Activated CD4-positive, alpha-beta memory T cell treated with anti-CD3 and anti-CD28 coated beads, Interleukin-2, amount 10 ng/mL, durations not matched to agents 7 days and 5 days (primary cell): ENCODE measurements around the gene NOL9. TPM values are rescaled to one million over a fixed set of nuclear protein-coding genes. Genes with fewer than 3 reads are reported as not detected.
"Not testable (repeated sequence)": the region's sequence is repeated elsewhere in the genome, so short reads cannot be mapped to it uniquely, and the experiment has no call there.

ENCODE experiments used
- CTCF ChIA-PET: fragments of 350-600 bp; sonication (Branson Sonifier 250); formaldehyde crosslinking; loops from one replicate; lab custom pipeline; 2021; ENCODE audit warnings: antibody characterized with exemption, inconsistent platforms; lab: Charles Lee
- POLR2A ChIA-PET: fragments of 350-600 bp; sonication (Branson Sonifier 250); formaldehyde crosslinking; loops from one replicate; lab custom pipeline; 2021; ENCODE audit warnings: antibody characterized with exemption; lab: Charles Lee
- DNase-seq: peaks from one replicate; pipeline ENCODE4 v3.0.0-alpha.2; 2020
- H3K27ac Mint-ChIP-seq: one replicate; pipeline ENCODE4 v1.8.0; 2021; ENCODE audit warnings: mild to moderate bottlenecking, mixed read lengths
- H3K27me3 Mint-ChIP-seq: one replicate; pipeline ENCODE4 v1.8.0; 2021; ENCODE audit warnings: mixed read lengths
- H3K36me3 Mint-ChIP-seq: one replicate; pipeline ENCODE4 v1.8.0; 2021; ENCODE audit warnings: low read depth, mixed read lengths
- H3K4me1 Mint-ChIP-seq: one replicate; pipeline ENCODE4 v1.8.0; 2021; ENCODE audit warnings: mixed read lengths
- H3K4me3 Mint-ChIP-seq: one replicate; pipeline ENCODE4 v1.8.0; 2021; ENCODE audit warnings: mild to moderate bottlenecking, mixed read lengths
- H3K9me3 Mint-ChIP-seq: one replicate; pipeline ENCODE4 v1.8.0; 2021; ENCODE audit warnings: mixed read lengths
- total RNA-seq, 2 experiments: library from RNA; stranded (reverse); gene quantifications; one replicate each; pipeline ENCODE4 v1.2.3, GENCODE V29; 2021

The NOL9 gene
- total RNA-seq, 2 experiments from 2014 or later: 39.1 to 40.8 TPM

DNA sequence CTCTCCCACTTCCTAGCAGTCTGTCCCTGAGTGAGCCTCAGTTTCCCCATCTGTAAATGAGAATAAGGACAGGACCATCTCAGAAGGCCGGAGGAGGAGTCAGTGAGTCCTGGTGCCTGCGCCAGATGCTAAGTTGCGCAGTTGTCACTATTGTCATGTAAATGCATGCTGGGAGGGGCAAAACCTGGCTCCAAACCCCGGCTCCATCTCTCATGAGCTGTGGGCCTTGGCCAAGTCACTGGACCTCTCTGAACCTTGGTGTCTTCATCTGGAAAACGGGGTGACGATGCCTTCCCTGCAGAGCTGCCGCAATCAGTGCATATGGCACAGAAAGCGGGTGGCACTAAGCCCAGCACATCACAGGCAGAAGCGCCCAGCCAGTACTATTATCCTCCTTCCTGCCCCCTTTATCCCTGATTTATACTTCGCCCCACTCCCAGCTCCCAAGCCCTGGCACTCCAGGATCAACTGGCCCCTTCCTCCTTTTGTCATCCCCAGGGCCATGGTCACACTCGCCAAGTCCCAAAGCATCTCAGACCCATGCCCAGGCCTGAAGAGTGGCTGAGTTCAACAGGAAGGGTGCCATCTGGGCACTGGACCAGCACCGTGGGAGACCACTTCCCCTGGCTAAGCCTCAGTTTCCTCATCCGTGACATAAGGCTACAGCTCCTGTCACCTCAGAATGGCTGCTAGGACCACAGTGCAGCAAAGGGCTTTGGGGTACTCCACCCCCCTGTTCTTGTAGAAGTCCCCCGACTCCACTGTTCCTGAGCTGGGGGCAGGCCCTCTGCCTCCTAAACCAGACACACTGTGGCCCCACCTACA is 58.6 kb downstream of the NOL9 start:
- POLR2A ChIA-PET: interaction anchor here (1.1 kb wide), 1 partner anchor 50 kb away, joined by 3 read pairs; no protein-coding TSS in a partner anchor
- peaks cover 22% of the 10 kb centered on the region for H3K27me3 Mint-ChIP-seq
- H3K9me3 Mint-ChIP-seq: no peaks in the 10 kb centered on the region
- DNase-seq: no peak
- no peaks in the 10 kb centered on the region for H3K36me3 Mint-ChIP-seq
- H3K4me3 Mint-ChIP-seq: no peak overlapping the region
- H3K27ac Mint-ChIP-seq: no peak overlapping the region
- peaks cover 21% of the 10 kb centered on the region for H3K4me1 Mint-ChIP-seq
- CTCF ChIA-PET: no interaction called here

DNA sequence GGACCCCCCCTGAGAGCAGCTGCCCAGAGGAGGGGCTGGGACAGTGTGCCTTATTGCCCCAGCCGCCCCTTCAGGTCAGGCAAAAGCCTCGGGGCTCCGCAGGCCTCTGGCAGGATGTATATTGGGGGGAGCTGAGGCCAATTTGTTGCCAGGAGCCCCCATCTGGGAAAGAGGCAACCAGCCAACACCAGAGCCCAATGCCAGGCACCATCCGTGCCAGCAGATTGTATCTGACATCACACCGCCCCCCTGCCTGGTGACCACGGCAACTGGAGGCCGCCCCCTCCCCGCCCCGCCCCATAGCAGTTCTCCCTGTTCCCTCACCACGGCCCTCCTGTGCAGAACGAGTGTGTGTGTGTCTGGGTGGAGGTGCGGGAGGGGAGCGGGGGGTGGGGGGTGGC is 59.3 kb downstream of the NOL9 start:
- no peak overlapping the region for H3K27ac Mint-ChIP-seq
- no peaks in the 10 kb centered on the region for H3K9me3 Mint-ChIP-seq
- peaks cover 21% of the 10 kb centered on the region for H3K4me1 Mint-ChIP-seq
- no peak overlapping the region for H3K4me3 Mint-ChIP-seq
- H3K36me3 Mint-ChIP-seq: no peaks in the 10 kb centered on the region
- CTCF ChIA-PET: no interaction called here
- POLR2A ChIA-PET: interaction anchor here (1.1 kb wide), 1 partner anchor 50 kb away, joined by 3 read pairs; no protein-coding TSS in a partner anchor
- DNase-seq: no peak
- peaks cover 22% of the 10 kb centered on the region for H3K27me3 Mint-ChIP-seq

DNA sequence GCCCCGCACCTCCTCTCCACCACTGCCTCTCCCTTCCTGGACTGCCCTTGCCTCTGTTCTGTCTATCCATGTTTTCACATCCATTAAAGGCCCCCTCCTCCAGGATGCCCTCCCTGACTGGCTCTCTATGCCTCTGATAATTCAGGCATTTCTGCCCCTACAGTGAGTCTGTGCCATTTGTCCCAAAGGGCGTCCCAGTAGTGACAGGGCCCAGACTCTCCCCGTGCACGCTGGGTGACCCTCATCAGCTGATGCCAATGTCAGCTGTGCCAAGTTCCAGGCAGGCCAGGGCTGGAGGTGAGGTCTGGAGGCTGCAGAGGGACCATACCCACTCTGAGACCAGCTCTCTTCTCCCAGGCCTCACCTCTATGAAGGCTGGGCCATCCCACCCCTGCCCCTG is 59.7 kb downstream of the NOL9 start:
- Mint-ChIP-seq H3K36me3 (no peaks in the 10 kb centered on the region), H3K27me3 (peaks cover 22% of the 10 kb centered on the region), H3K4me3 (no peak overlapping the region), H3K27ac (no peak overlapping the region), H3K9me3 (no peaks in the 10 kb centered on the region), H3K4me1 (peaks cover 21% of the 10 kb centered on the region)
- DNase-seq: no peak
- ChIA-PET CTCF (interaction anchor here (1.1 kb wide), 1 partner anchor 57 kb away, joined by 5 read pairs; no protein-coding TSS in a partner anchor), POLR2A (interaction anchor here (1.1 kb wide), 1 partner anchor 51 kb away, joined by 3 read pairs; no protein-coding TSS in a partner anchor)

DNA sequence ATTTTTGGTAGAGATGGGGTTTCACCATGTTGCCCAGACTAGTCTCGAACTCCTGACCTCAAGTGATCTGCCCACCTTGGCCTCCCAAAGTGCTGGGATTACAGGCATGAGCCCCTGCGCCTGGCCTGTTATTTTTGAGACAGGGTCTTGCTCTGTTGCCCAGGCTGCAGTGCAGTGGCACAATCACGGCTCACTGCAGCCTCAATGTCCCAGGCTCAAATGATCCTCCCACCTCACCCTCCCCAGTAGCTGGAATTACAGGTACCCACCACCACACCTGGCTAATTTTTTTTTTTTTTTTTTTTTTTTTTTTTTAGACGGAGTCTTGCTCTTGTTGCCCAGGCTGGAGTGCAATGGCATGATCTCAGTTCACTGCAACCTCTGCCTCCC is 60.5 kb downstream of the NOL9 start:
- CTCF ChIA-PET: interaction anchor here (0.6 to 1.9 kb wide), 3 partner anchors 56 to 354 kb away, joined by 3 to 5 read pairs (median 5); no protein-coding TSS in a partner anchor
- H3K36me3 Mint-ChIP-seq, POLR2A ChIA-PET, H3K4me3 Mint-ChIP-seq, H3K9me3 Mint-ChIP-seq, DNase-seq, H3K27ac Mint-ChIP-seq: not testable (repeated sequence)
- H3K27me3 Mint-ChIP-seq: peaks cover 22% of the 10 kb centered on the region
- peaks cover 21% of the 10 kb centered on the region for H3K4me1 Mint-ChIP-seq

DNA sequence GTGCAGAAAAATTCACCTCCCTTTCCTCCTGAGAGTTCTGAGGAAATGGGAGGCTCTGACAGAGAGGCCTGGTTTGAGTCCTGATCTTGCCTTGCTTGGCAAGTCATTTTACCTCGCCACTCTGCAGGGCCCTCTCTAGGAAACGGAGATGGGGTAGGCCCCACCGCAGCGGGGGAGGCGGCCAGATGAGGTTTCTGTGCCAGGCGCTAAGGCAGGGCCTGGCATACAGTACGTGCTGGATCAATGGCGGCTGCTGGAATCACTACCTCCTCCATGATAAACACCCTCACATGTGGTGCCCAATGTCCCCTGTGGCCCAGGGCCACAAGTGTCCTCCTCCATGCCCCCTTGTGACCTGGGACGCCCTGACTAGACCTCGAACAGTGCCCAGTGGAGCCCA is 62.3 kb downstream of the NOL9 start:
- Mint-ChIP-seq H3K4me3 (peak overlapping the region; percentile 71), H3K36me3 (no peaks in the 10 kb centered on the region), H3K4me1 (peaks cover 14% of the 10 kb centered on the region), H3K9me3 (no peaks in the 10 kb centered on the region), H3K27ac (no peak overlapping the region), H3K27me3 (peaks cover 18% of the 10 kb centered on the region)
- no peak for DNase-seq
- POLR2A ChIA-PET: interaction anchor here (0.9 to 2.5 kb wide), 4 partner anchors 62 to 108 kb away, joined by 3 to 12 read pairs (median 4); partner anchors contain the start of genes NOL9 and TAS1R1
- CTCF ChIA-PET: interaction anchor here (1.0 to 2.3 kb wide), 4 partner anchors 10 to 69 kb away, joined by 3 to 14 read pairs (median 4); no protein-coding TSS in a partner anchor

DNA sequence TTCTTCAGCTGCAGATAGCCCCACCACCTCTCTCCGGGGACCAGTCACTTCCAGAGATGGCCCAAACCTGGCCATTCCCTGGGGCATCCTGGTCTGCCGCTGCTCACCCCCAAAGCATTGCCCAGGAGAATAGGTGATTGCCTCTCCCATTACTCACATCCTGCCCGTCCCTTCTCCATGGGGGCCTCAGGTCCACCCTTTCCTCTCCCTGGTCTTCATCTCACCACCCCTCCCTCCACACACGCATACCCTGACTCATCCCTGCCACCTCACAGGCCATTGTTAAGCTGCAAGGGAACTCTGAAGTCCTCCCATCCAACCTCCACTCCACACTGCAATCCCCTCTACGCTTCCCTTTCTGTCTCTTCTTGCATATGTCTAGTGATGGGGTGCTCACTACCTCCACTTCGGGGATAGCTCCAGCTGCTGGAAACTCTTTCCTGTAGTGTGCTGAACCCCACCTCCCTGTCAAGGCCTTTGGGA is 62.8 kb downstream of the NOL9 start, which contains the start of gene PLEKHG5:
Gene PLEKHG5 (minus strand): TSS at position 188 of the 483 bp plus-strand sequence. CDS start 14,096 bp downstream, outside the sequence.
- Mint-ChIP-seq H3K4me1 (peaks cover 14% of the 10 kb centered on the region), H3K27ac (peak within 1 kb of the TSS; percentile 72), H3K4me3 (peak within 1 kb of the TSS; percentile 71), H3K27me3 (peaks cover 16% of the 10 kb centered on the region), H3K36me3 (no peaks in the 10 kb centered on the region), H3K9me3 (no peaks in the 10 kb centered on the region)
- DNase-seq: no peak
- CTCF ChIA-PET: interaction anchor here (1.4 to 4.0 kb wide), 10 partner anchors 9 to 245 kb away, joined by 3 to 30 read pairs (median 8); partner anchors contain the start of genes HES2, NOL9, TAS1R1 and ZBTB48
- POLR2A ChIA-PET: interaction anchor here (0.8 to 2.5 kb wide), 11 partner anchors 8 to 294 kb away, joined by 3 to 13 read pairs (median 6); partner anchors contain the start of genes CAMTA1, KLHL21, NOL9 and TAS1R1

DNA sequence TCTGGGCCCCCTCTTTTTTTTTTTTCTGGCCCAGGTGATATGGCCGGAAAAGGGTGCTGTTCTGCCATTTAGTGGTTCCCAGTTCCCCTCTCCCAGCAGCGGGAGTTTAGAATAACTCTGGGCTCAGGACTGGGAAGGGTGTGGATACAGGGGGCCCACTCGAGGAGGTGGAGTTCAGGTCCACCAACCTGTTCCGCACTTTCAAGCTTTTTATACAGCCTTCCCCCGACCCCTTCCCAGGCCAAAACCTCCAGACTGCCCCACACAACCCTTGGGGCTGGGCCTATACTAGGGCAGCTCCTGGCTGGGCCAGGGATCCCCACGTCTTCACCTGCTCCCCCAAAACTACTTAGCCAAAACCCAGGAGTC is 63.2 kb downstream of the NOL9 start:
- no peak for DNase-seq
- Mint-ChIP-seq H3K4me3 (peak overlapping the region; percentile 71), H3K27ac (peak overlapping the region; percentile 72), H3K9me3 (no peaks in the 10 kb centered on the region), H3K4me1 (peaks cover 19% of the 10 kb centered on the region), H3K36me3 (no peaks in the 10 kb centered on the region), H3K27me3 (peaks cover 16% of the 10 kb centered on the region)
- CTCF ChIA-PET: interaction anchor here (1.2 to 4.0 kb wide), 14 partner anchors 9 to 245 kb away, joined by 3 to 30 read pairs (median 6); partner anchors contain the start of genes HES2, NOL9, TAS1R1 and TNFRSF25
- POLR2A ChIA-PET: interaction anchor here (0.8 to 2.5 kb wide), 13 partner anchors 8 to 294 kb away, joined by 3 to 13 read pairs (median 5); partner anchors contain the start of genes CAMTA1, KLHL21, NOL9 and TAS1R1

GRCh38 chr1:6490181-6491080 is 63.9 kb downstream of the NOL9 start:
- Mint-ChIP-seq H3K36me3 (no peaks in the 10 kb centered on the region), H3K27ac (peak overlapping the region; percentile 72), H3K4me1 (peaks cover 20% of the 10 kb centered on the region), H3K9me3 (no peaks in the 10 kb centered on the region), H3K4me3 (peak overlapping the region; percentile 71), H3K27me3 (peaks cover 12% of the 10 kb centered on the region)
- DNase-seq: peak; percentile 72
- ChIA-PET POLR2A (interaction anchor here (0.8 to 2.5 kb wide), 13 partner anchors 9 to 295 kb away, joined by 3 to 13 read pairs (median 5); partner anchors contain the start of genes CAMTA1, KLHL21, NOL9 and TAS1R1), CTCF (interaction anchor here (0.6 to 4.0 kb wide), 25 partner anchors 8 to 244 kb away, joined by 3 to 30 read pairs (median 4); partner anchors contain the start of genes HES2, NOL9, TAS1R1 and TNFRSF25)

DNA sequence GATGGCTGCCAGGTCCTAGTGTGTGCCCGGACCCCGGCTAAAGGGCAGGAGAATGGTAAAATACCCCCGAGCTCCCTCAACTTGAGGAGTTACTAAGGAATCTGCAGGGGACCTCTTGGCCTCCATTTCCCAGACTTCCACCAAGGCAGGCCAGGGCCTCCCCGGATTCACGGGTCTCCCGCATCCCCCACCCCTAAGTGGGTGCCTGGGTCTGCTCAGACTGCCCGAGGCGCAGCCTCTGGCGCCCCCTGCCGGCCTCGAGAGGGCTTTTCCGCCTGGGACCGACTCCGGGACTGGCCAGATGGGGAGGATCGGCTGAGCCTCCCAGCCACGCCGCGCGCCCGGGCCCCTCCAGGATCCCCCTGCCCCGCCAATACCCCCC is 64.5 kb downstream of the NOL9 start:
- Mint-ChIP-seq H3K36me3 (no peaks in the 10 kb centered on the region), H3K27me3 (peaks cover 13% of the 10 kb centered on the region), H3K4me3 (peak overlapping the region; percentile 71), H3K9me3 (no peaks in the 10 kb centered on the region), H3K4me1 (peaks cover 20% of the 10 kb centered on the region), H3K27ac (peak overlapping the region; percentile 35)
- peak; percentile 82 for DNase-seq
- ChIA-PET POLR2A (interaction anchor here (1.3 to 2.5 kb wide), 7 partner anchors 10 to 157 kb away, joined by 3 to 13 read pairs (median 6); partner anchors contain the start of genes KLHL21, NOL9 and TAS1R1), CTCF (interaction anchor here (0.7 to 4.0 kb wide), 20 partner anchors 9 to 243 kb away, joined by 3 to 30 read pairs (median 4); partner anchors contain the start of genes HES2, NOL9, TAS1R1 and TNFRSF25)

- Mint-ChIP-seq H3K27me3 (peaks cover 17% of the 10 kb centered on the region), H3K4me1 (peaks cover 21% of the 10 kb centered on the region), H3K9me3 (no peaks in the 10 kb centered on the region), H3K27ac (no peak overlapping the region), H3K4me3 (no peak overlapping the region), H3K36me3 (no peaks in the 10 kb centered on the region)
- ChIA-PET POLR2A (interaction anchor here (0.8 to 2.5 kb wide), 4 partner anchors 9 to 90 kb away, joined by 3 to 12 read pairs (median 5); partner anchors contain the start of genes NOL9, TAS1R1 and ZBTB48), CTCF (interaction anchor here (0.8 to 4.0 kb wide), 13 partner anchors 9 to 157 kb away, joined by 3 to 30 read pairs (median 3); partner anchors contain the start of genes NOL9 and TAS1R1)
- DNase-seq: no peak
These were observed 64.9 kb downstream of the NOL9 start for GRCh38 chr1:6489383-6489765.

GRCh38 chr1:6488602-6489382 is 65.5 kb downstream of the NOL9 start:
- H3K9me3 Mint-ChIP-seq: no peaks in the 10 kb centered on the region
- H3K4me1 Mint-ChIP-seq: peaks cover 21% of the 10 kb centered on the region
- DNase-seq: no peak
- POLR2A ChIA-PET: interaction anchor here (0.8 to 1.0 kb wide), 4 partner anchors 29 to 113 kb away, joined by 3 to 6 read pairs (median 3); partner anchors contain the start of genes NOL9 and ZBTB48
- no peak overlapping the region for H3K4me3 Mint-ChIP-seq
- H3K27ac Mint-ChIP-seq: no peak overlapping the region
- H3K36me3 Mint-ChIP-seq: no peaks in the 10 kb centered on the region
- peaks cover 23% of the 10 kb centered on the region for H3K27me3 Mint-ChIP-seq
- CTCF ChIA-PET: interaction anchor here (0.6 to 4.0 kb wide), 11 partner anchors 9 to 158 kb away, joined by 3 to 30 read pairs (median 4); partner anchors contain the start of genes NOL9 and TAS1R1
